HepG2 (cell line): ENCODE data around the gene OTUB2. TPM values are rescaled to one million over a fixed set of nuclear protein-coding genes. Genes with fewer than 3 reads are reported as not detected.

Experiments
- DRAP1 ChIP-seq: IDR thresholded peaks from 2 replicates; pipeline ENCODE4 v1.6.1; 2016; ENCODE audit warnings: missing genetic modification reagents, missing compliant biosample characterization
- E2F5 ChIP-seq: sonication (generic); formaldehyde crosslinking; conservative IDR thresholded peaks from 2 replicates; pipeline ENCODE4 v1.4.0; 2020; ENCODE audit warnings: missing genetic modification reagents
- KAT2B ChIP-seq: fragments of 150-350 bp; IDR thresholded peaks from 2 replicates; pipeline ENCODE4 v1.6.1; 2014; ENCODE audit warnings: low read depth, low read length, borderline replicate concordance
- KDM5B ChIP-seq: sonication (generic); formaldehyde crosslinking; IDR thresholded peaks from 2 replicates; pipeline ENCODE4 v1.4.0; 2020; ENCODE audit warnings: missing genetic modification reagents, mild to moderate bottlenecking, borderline replicate concordance
- KLF13 ChIP-seq: sonication (generic); formaldehyde crosslinking; IDR thresholded peaks from 2 replicates; pipeline ENCODE4 v1.4.0; 2020; ENCODE audit warnings: mild to moderate bottlenecking, missing genetic modification reagents
- MED13 ChIP-seq: sonication (generic); formaldehyde crosslinking; IDR thresholded peaks from 2 replicates; pipeline ENCODE4 v1.5.0; 2020; ENCODE audit warnings: missing genetic modification reagents
- NAIF1 ChIP-seq: sonication (generic); formaldehyde crosslinking; IDR thresholded peaks from 2 replicates; pipeline ENCODE4 v1.5.0; 2020; ENCODE audit warnings: mild to moderate bottlenecking, missing genetic modification reagents, borderline replicate concordance
- PAXIP1 ChIP-seq: sonication (generic); formaldehyde crosslinking; conservative IDR thresholded peaks from 2 replicates; pipeline ENCODE4 v1.4.0; 2020; ENCODE audit warnings: mild to moderate bottlenecking, missing genetic modification reagents, moderate library complexity
- REST ChIP-seq, 2 experiments: IDR thresholded peaks; 2 replicates each; pipeline ENCODE4 v1.6.1; 2011 to 2012; ENCODE audit warnings: low read length in 2 of 2, borderline replicate concordance in 1 of 2, low read depth in 1 of 2, mild to moderate bottlenecking in 1 of 2, moderate library complexity in 1 of 2
- RFXAP ChIP-seq: sonication (generic); formaldehyde crosslinking; IDR thresholded peaks from 2 replicates; pipeline ENCODE4 v1.4.0; 2020; ENCODE audit warnings: missing genetic modification reagents, borderline replicate concordance
- TAF1 ChIP-seq: sonication (generic); formaldehyde crosslinking; IDR thresholded peaks from 2 replicates; pipeline ENCODE4 v1.4.0; 2020; ENCODE audit warnings: missing genetic modification reagents
- ZBTB14 ChIP-seq: sonication (generic); formaldehyde crosslinking; IDR thresholded peaks from 2 replicates; pipeline ENCODE4 v1.4.0; 2020; ENCODE audit warnings: missing genetic modification reagents
- ZBTB3 ChIP-seq: sonication (generic); formaldehyde crosslinking; IDR thresholded peaks from 2 replicates; pipeline ENCODE4 v1.4.0; 2020; ENCODE audit warnings: low read depth, mild to moderate bottlenecking, moderate library complexity, missing genetic modification reagents, borderline replicate concordance
- ZFP36L1 ChIP-seq: sonication (generic); formaldehyde crosslinking; IDR thresholded peaks from 2 replicates; pipeline ENCODE4 v1.8.0; 2022; ENCODE audit warnings: mild to moderate bottlenecking, missing genetic modification reagents, moderate library complexity
- ZNF263 ChIP-seq: sonication (generic); formaldehyde crosslinking; IDR thresholded peaks from 2 replicates; pipeline ENCODE4 v1.4.0; 2020; ENCODE audit warnings: missing genetic modification reagents
- ZNF331 ChIP-seq: sonication (generic); formaldehyde crosslinking; IDR thresholded peaks from 2 replicates; pipeline ENCODE4 v1.4.0; 2020; ENCODE audit warnings: missing genetic modification reagents
- ZNF740 ChIP-seq: sonication (generic); formaldehyde crosslinking; IDR thresholded peaks from 2 replicates; pipeline ENCODE4 v1.4.0; 2020; ENCODE audit warnings: missing genetic modification reagents
- ZSCAN20 ChIP-seq: sonication (generic); formaldehyde crosslinking; IDR thresholded peaks from 2 replicates; pipeline ENCODE4 v1.4.0; 2020; ENCODE audit warnings: missing genetic modification reagents, mild to moderate bottlenecking, borderline replicate concordance
- polyA plus RNA-seq, 8 experiments: library from polyadenylated mRNA; depleted of rRNA in 3 of 8; stranded (reverse) in 7 of 8; unstranded in 1 of 8; fragments of >200 nt; fragmentation: Illumina TruSeq in 4 of 8; extraction: Trizol in 4 of 8; gene quantifications; 2 replicates each; pipeline versions ENCODE4 v1.2.1 to v1.2.3, GENCODE V29; 2011 to 2016; ENCODE audit warnings: low read depth in 4 of 8, missing spikeins in 1 of 8, mixed read lengths in 1 of 8; ENCODE audit not compliant: insufficient read depth in 1 of 8
- total RNA-seq, 5 experiments: library from RNA; depleted of rRNA; stranded (reverse); fragments of >200 nt; fragmentation: Illumina TruSeq; extraction: Trizol; gene quantifications; 2 replicates each; pipeline ENCODE4 v1.2.3, GENCODE V29; 2016; ENCODE audit warnings: low read depth in 1 of 5

Gene OTUB2
- total and polyA plus RNA-seq, 2 of the 13 experiments (the other 11 are each of a cell fraction or from before 2014, with no cell fraction given): 2.2 to 2.4 TPM

- TF ChIP-seq ZFP36L1 (CRISPR knock-in tag): no peak
- TF ChIP-seq TAF1 (CRISPR knock-in tag): no peak
- TF ChIP-seq NAIF1 (CRISPR knock-in tag): no peak
- TF ChIP-seq KAT2B: no peak
- no peak for TF ChIP-seq ZNF263 (CRISPR knock-in tag)
- TF ChIP-seq PAXIP1 (CRISPR knock-in tag): no peak
- TF ChIP-seq KLF13 (CRISPR knock-in tag): no peak
- no peak for TF ChIP-seq ZBTB14 (CRISPR knock-in tag)
- TF ChIP-seq RFXAP: no peak
- TF ChIP-seq MED13 (CRISPR knock-in tag): no peak
- no peak for TF ChIP-seq ZNF331 (CRISPR knock-in tag)
- TF ChIP-seq ZSCAN20 (CRISPR knock-in tag): no peak
- TF ChIP-seq E2F5: no peak
- TF ChIP-seq KDM5B (CRISPR knock-in tag): no peak
- TF ChIP-seq DRAP1: 0 out of 2 replicates have a peak, but pooled peaks have one; percentile 30
- no peak for TF ChIP-seq ZBTB3 (CRISPR knock-in tag)
- TF ChIP-seq REST (IDR thresholded peaks at IDR 0.05; ENCODE audit: borderline replicate concordance in 1 of 2, low read depth in 1 of 2, low read length in 2 of 2): no peak
- TF ChIP-seq ZNF740 (CRISPR knock-in tag): no peak
Observed at GRCh38 chr14:94001501-94002396, 24.4 kb upstream of the OTUB2 start (continued).
